Activated CD8-positive, alpha-beta T cell treated with anti-CD3 and anti-CD28 coated beads for 36 hours (primary cell): ENCODE results near the gene DLX4. TPM values are rescaled to one million over a fixed set of nuclear protein-coding genes. Genes with fewer than 3 reads are reported as not detected.

Experiments
- ATAC-seq: fragments of 200-7000 bp; cut with Tn5 transposase; one replicate; pipeline ENCODE4 v1.10.0; 2021; ENCODE audit warnings: mild to moderate bottlenecking, moderate library complexity
- CTCF ChIA-PET: fragments of 350-600 bp; sonication (Branson Sonifier 250); formaldehyde crosslinking; loops from one replicate; lab custom pipeline; 2021; ENCODE audit warnings: antibody characterized with exemption; lab: Charles Lee
- POLR2A ChIA-PET: fragments of 350-600 bp; sonication (Branson Sonifier 250); formaldehyde crosslinking; loops from one replicate; lab custom pipeline; 2021; ENCODE audit warnings: antibody characterized with exemption; lab: Charles Lee
- DNase-seq: peaks from one replicate; pipeline ENCODE4 v3.0.0-alpha.2; 2020
- H3K27ac Mint-ChIP-seq: one replicate; pipeline ENCODE4 v1.8.0; 2021; ENCODE audit warnings: mild to moderate bottlenecking, mixed read lengths
- H3K27me3 Mint-ChIP-seq: one replicate; pipeline ENCODE4 v1.8.0; 2021; ENCODE audit warnings: mixed read lengths
- H3K36me3 Mint-ChIP-seq: one replicate; pipeline ENCODE4 v1.8.0; 2021; ENCODE audit warnings: low read depth, mixed read lengths
- H3K4me1 Mint-ChIP-seq: one replicate; pipeline ENCODE4 v1.8.0; 2021; ENCODE audit warnings: low read depth, mixed read lengths
- H3K4me3 Mint-ChIP-seq: one replicate; pipeline ENCODE4 v1.8.0; 2021; ENCODE audit warnings: mild to moderate bottlenecking, moderate library complexity, mixed read lengths
- H3K9me3 Mint-ChIP-seq: one replicate; pipeline ENCODE4 v1.8.0; 2021; ENCODE audit warnings: mixed read lengths
- intact Hi-C: fragments of 100-400 bp; cut with micrococcal nuclease; formaldehyde crosslinking; loops from one replicate; pipeline ENCODE4 v1.10.0; 2022
- total RNA-seq, 2 experiments: library from RNA; stranded (reverse); gene quantifications; one replicate each; pipeline ENCODE4 v1.2.3, GENCODE V29; 2021
- TF ChIP-seq, protein P1 (sequence below): fragments of 200-600 bp; IDR thresholded peaks from one replicate; pipeline ENCODE4 v1.8.0; 2022; ENCODE audit warnings: antibody characterized with exemption, mild to moderate bottlenecking

DLX4 gene, protein sequence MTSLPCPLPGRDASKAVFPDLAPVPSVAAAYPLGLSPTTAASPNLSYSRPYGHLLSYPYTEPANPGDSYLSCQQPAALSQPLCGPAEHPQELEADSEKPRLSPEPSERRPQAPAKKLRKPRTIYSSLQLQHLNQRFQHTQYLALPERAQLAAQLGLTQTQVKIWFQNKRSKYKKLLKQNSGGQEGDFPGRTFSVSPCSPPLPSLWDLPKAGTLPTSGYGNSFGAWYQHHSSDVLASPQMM
- total RNA-seq = under 1 TPM; 0.43 to 0.81 TPM

DNA sequence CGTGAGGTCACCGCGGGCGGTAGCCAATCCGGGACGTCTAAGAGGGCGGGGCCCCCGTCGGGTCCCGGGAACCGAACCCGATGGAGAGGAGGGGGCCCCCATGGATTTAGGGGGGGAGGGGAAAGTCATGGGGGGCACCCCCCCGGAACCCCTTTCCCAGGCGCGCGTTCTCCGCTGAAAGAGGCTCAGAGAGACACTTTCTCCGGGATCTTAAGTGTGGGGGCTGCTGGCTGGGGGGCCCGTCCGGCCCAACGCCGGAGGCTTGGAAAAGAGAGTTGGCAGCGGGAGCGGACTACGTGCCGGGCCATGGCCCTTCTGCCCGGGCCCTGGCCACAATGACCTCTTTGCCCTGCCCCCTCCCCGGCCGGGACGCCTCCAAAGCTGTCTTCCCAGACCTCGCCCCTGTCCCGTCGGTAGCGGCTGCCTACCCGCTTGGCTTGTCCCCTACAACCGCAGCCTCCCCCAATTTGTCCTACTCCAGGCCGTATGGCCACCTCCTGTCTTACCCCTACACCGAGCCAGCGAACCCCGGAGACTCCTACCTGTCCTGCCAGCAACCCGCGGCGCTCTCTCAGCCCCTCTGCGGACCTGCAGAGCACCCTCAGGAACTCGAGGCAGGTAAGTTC lies at the start of gene DLX4:
Gene DLX4, plus strand, starts transcription at position 57 of the 626 bp plus-strand sequence. Its CDS starts 279 bp downstream, at position 336.
- ChIA-PET CTCF (no interaction called here), POLR2A (no interaction called here)
- TF ChIP-seq, protein P1, sequence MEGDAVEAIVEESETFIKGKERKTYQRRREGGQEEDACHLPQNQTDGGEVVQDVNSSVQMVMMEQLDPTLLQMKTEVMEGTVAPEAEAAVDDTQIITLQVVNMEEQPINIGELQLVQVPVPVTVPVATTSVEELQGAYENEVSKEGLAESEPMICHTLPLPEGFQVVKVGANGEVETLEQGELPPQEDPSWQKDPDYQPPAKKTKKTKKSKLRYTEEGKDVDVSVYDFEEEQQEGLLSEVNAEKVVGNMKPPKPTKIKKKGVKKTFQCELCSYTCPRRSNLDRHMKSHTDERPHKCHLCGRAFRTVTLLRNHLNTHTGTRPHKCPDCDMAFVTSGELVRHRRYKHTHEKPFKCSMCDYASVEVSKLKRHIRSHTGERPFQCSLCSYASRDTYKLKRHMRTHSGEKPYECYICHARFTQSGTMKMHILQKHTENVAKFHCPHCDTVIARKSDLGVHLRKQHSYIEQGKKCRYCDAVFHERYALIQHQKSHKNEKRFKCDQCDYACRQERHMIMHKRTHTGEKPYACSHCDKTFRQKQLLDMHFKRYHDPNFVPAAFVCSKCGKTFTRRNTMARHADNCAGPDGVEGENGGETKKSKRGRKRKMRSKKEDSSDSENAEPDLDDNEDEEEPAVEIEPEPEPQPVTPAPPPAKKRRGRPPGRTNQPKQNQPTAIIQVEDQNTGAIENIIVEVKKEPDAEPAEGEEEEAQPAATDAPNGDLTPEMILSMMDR = no peak
- Mint-ChIP-seq H3K4me1 (peaks cover 45% of the 10 kb centered on the region), H3K27ac (peak within 1 kb of the TSS; percentile 75), H3K27me3 (peaks cover 80% of the 10 kb centered on the region), H3K36me3 (no peaks in the 10 kb centered on the region), H3K9me3 (no peaks in the 10 kb centered on the region), H3K4me3 (peak within 1 kb of the TSS; percentile 82)
- DNase-seq = peak; percentile 30
- intact Hi-C loops = no loop called here
- no peak for ATAC-seq

DNA sequence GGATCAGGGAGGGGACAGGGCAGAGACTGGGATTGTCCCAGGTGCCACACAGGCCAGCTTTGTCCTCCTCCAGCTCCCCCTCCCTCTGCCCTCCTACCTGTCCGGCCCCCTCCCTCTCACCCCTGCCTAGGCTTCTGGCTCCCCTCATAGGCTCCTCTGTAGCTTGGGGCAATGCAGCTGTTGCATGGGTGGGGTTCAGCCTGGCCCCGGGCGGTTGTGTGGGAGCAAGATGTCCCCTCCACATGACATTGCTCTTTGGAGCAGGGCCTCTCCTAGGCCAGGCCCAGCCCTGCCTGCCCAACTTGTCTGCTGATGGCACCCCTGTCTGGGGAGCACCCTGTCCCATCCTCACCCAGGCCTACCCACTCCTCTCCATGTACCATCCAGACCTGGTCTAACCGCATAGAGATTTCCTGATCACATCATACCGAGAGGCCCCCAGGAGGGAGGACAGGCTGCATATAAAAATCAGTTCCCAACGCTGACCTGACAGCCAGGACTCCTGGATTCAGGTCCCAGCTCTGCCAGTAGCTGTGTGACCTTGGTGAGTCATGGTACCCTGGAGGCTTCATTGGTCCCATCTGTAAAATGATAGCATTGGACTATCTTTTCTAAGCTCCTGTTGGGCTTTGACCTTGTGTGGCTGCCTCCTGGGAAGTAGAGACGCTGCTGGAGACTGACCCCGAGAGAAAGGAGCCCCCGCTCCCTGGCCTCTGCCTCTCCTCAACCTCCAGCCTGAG lies 48.8 kb upstream of the DLX4 start:
- CTCF ChIA-PET = interaction anchor here (1.1 kb wide), 1 partner anchor 32 kb away, joined by 3 read pairs; no protein-coding TSS in a partner anchor
- H3K4me1 Mint-ChIP-seq = no peaks in the 10 kb centered on the region
- no peaks in the 10 kb centered on the region for H3K36me3 Mint-ChIP-seq
- TF ChIP-seq, protein P1 = no peak
- no peaks in the 10 kb centered on the region for H3K9me3 Mint-ChIP-seq
- H3K27me3 Mint-ChIP-seq = peaks cover 13% of the 10 kb centered on the region
- H3K27ac Mint-ChIP-seq = no peak overlapping the region
- POLR2A ChIA-PET = interaction anchor here (0.9 kb wide), 1 partner anchor 12 kb away, joined by 3 read pairs; no protein-coding TSS in a partner anchor
- no peak for ATAC-seq
- H3K4me3 Mint-ChIP-seq = no peak overlapping the region
- no peak for DNase-seq
- intact Hi-C loops = no loop called here

DNA sequence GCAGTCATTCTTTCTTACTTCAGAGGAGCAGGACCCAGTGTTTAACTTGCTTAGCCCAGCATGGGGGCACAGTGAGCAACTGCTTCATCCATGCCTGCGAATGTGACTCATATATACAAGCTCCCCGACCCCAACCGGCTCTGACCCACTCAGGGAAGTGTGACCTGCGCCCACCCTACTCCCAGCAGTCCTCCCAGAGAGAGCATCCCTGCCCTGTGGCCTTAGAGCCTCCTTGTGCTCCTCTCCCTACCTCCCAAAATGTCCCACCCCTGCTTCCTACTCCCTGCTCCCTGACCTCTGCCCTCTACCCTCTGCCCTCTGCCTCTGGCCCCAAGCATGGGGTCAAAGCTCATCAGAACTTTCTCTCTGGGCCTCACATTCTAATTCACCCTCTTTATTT lies 46.9 kb upstream of the DLX4 start:
- H3K27ac Mint-ChIP-seq = no peak overlapping the region
- H3K36me3 Mint-ChIP-seq = no peaks in the 10 kb centered on the region
- ATAC-seq (no peak), DNase-seq (no peak)
- TF ChIP-seq, protein P1 = no peak
- POLR2A ChIA-PET = no interaction called here
- H3K9me3 Mint-ChIP-seq = no peaks in the 10 kb centered on the region
- CTCF ChIA-PET = interaction anchor here (2.1 to 3.0 kb wide), 3 partner anchors 42 to 366 kb away, joined by 6 to 16 read pairs (median 10); no protein-coding TSS in a partner anchor
- H3K4me3 Mint-ChIP-seq = no peak overlapping the region
- H3K27me3 Mint-ChIP-seq = peaks cover 2% of the 10 kb centered on the region
- intact Hi-C loops = no loop called here
- no peaks in the 10 kb centered on the region for H3K4me1 Mint-ChIP-seq

DNA sequence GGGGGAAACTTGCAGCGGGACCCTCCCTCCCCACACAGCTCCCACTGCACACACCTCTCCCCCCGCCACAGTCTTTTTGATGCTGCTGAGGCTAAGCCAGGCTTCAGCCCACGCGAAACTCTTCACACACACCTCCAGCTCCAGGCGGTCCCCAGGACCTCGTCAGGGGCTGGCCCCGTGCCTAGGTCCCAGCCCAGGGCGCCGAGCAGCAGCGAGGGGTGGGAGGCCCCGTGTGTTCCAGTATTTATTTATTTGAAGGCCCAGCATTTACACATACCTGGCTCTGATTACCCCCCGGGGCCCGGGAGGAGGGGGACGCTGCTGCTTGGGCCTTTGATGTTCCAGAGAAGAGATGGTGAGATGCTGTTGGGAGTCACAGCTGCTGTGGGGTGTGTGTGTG lies 44.9 kb upstream of the DLX4 start:
- ChIA-PET CTCF (interaction anchor here (0.9 to 3.0 kb wide), 3 partner anchors 10 to 73 kb away, joined by 3 to 16 read pairs (median 7); no protein-coding TSS in a partner anchor), POLR2A (no interaction called here)
- Mint-ChIP-seq H3K9me3 (no peaks in the 10 kb centered on the region), H3K27ac (no peak overlapping the region), H3K4me3 (no peak overlapping the region), H3K4me1 (no peaks in the 10 kb centered on the region), H3K36me3 (no peaks in the 10 kb centered on the region), H3K27me3 (peaks cover 2% of the 10 kb centered on the region)
- DNase-seq = no peak
- no peak for ATAC-seq
- intact Hi-C loops = no loop called here
- TF ChIP-seq, protein P1 = no peak
